ENCODE results near the gene LBH. TPM values are rescaled to one million over a fixed set of nuclear protein-coding genes. Genes with fewer than 3 reads are reported as not detected.

Gene LBH
- polyA plus RNA-seq, 1 donor (not counting 4 experiments of a cell fraction or from before 2014, with no cell fraction given) = 0.83 TPM

- Histone ChIP-seq H3K9ac (ENCODE audit: control insufficient read depth, extremely low read depth, insufficient read depth, low read length) (no peak overlapping the region), H3K9me1 (ENCODE audit: control insufficient read depth, extremely low read depth, insufficient read depth, low read length) (no peaks in the 10 kb centered on the region), H3K4me3 (ENCODE audit: control insufficient read depth in 2 of 3, extremely low read depth in 1 of 3, insufficient read depth in 2 of 3, low read depth in 1 of 3, low read length in 3 of 3) (no peak overlapping the region), H4K20me1 (ENCODE audit: control insufficient read depth, extremely low read depth, insufficient read depth, low read length) (no peaks in the 10 kb centered on the region), H3K27ac (ENCODE audit: control insufficient read depth, insufficient read depth, low read length) (no peak overlapping the region), H3K79me2 (ENCODE audit: control insufficient read depth, insufficient read depth, low read length) (no peaks in the 10 kb centered on the region), H2AFZ (ENCODE audit: control insufficient read depth, low read length) (no peak overlapping the region), H3K27me3 (ENCODE audit: control insufficient read depth, extremely low read depth, insufficient read depth, low read length) (no peaks in the 10 kb centered on the region), H3K4me2 (ENCODE audit: control insufficient read depth, extremely low read depth, insufficient read depth, low read depth, low read length) (no peak overlapping the region), H3K36me3 (ENCODE audit: control insufficient read depth in 2 of 2, extremely low read depth in 1 of 2, insufficient read depth in 2 of 2, low read length in 2 of 2) (no peaks in the 10 kb centered on the region), H3K4me1 (ENCODE audit: control insufficient read depth, extremely low read depth, insufficient read depth, low read length) (no peaks in the 10 kb centered on the region), H3K9me3 (ENCODE audit: control insufficient read depth, low read depth, low read length) (no peaks in the 10 kb centered on the region)
- DNase-seq (ENCODE audit: low read depth, low spot score) = no peak
- dilution Hi-C loops (cut with MboI; ENCODE audit: extremely low pct_ligation_motif_present, low sequenced_read_pairs) = no loop called here
- peak; percentile 83 for FAIRE-seq
- TF ChIP-seq CTCF (optimal IDR thresholded peaks at IDR 0.05 in 1 of 3, IDR thresholded peaks at IDR 0.05 in 1 of 3, conservative IDR thresholded peaks at IDR 0.05 in 1 of 3; ENCODE audit: extremely low read depth in 1 of 3, insufficient read depth in 2 of 3, low read length in 3 of 3) (no peak), EZH2 (IDR thresholded peaks at IDR 0.05; ENCODE audit: low read length) (no peak)
Measured at GRCh38 chr2:30293303-30293921, 62.1 kb downstream of the LBH start.

- Histone ChIP-seq H3K79me2 (ENCODE audit: control insufficient read depth, insufficient read depth, low read length) (no peaks in the 10 kb centered on the region), H3K27me3 (ENCODE audit: control insufficient read depth, extremely low read depth, insufficient read depth, low read length) (no peaks in the 10 kb centered on the region), H3K4me2 (ENCODE audit: control insufficient read depth, extremely low read depth, insufficient read depth, low read depth, low read length) (no peak overlapping the region), H3K9me1 (ENCODE audit: control insufficient read depth, extremely low read depth, insufficient read depth, low read length) (no peaks in the 10 kb centered on the region), H2AFZ (ENCODE audit: control insufficient read depth, low read length) (no peak overlapping the region), H3K9ac (ENCODE audit: control insufficient read depth, extremely low read depth, insufficient read depth, low read length) (no peak overlapping the region), H3K27ac (ENCODE audit: control insufficient read depth, insufficient read depth, low read length) (no peak overlapping the region), H3K4me3 (ENCODE audit: control insufficient read depth in 2 of 3, extremely low read depth in 1 of 3, insufficient read depth in 2 of 3, low read depth in 1 of 3, low read length in 3 of 3) (no peak overlapping the region), H4K20me1 (ENCODE audit: control insufficient read depth, extremely low read depth, insufficient read depth, low read length) (no peaks in the 10 kb centered on the region), H3K9me3 (ENCODE audit: control insufficient read depth, low read depth, low read length) (no peaks in the 10 kb centered on the region), H3K36me3 (ENCODE audit: control insufficient read depth in 2 of 2, extremely low read depth in 1 of 2, insufficient read depth in 2 of 2, low read length in 2 of 2) (no peaks in the 10 kb centered on the region), H3K4me1 (ENCODE audit: control insufficient read depth, extremely low read depth, insufficient read depth, low read length) (no peaks in the 10 kb centered on the region)
- DNase-seq (ENCODE audit: low read depth, low spot score) (no peak), FAIRE-seq (no peak)
- TF ChIP-seq EZH2 (IDR thresholded peaks at IDR 0.05; ENCODE audit: low read length) (no peak), CTCF (optimal IDR thresholded peaks at IDR 0.05 in 1 of 3, IDR thresholded peaks at IDR 0.05 in 1 of 3, conservative IDR thresholded peaks at IDR 0.05 in 1 of 3; ENCODE audit: extremely low read depth in 1 of 3, insufficient read depth in 2 of 3, low read length in 3 of 3) (no peak)
- dilution Hi-C loops (cut with MboI; ENCODE audit: extremely low pct_ligation_motif_present, low sequenced_read_pairs) = no loop called here
Measured at GRCh38 chr2:30294133-30294532, 62.8 kb downstream of the LBH start.
